HCT116 (cell line): ENCODE measurements around the gene WSCD1.

ENCODE experiments used
- CTCF ChIP-seq, 3 experiments: fragments of 200-600 bp in 1 of 3; sonication (generic) in 1 of 3; IDR thresholded peaks in 2 of 3; conservative IDR thresholded peaks in 1 of 3; 2 replicates each; pipeline ENCODE4 v1.5.1; 2012 to 2017; ENCODE audit warnings: low read depth in 2 of 3, low read length in 2 of 3, antibody characterized with exemption in 1 of 3, borderline replicate concordance in 1 of 3, control low read depth in 1 of 3, mild to moderate bottlenecking in 1 of 3, mixed read lengths in 1 of 3, mixed run types in 1 of 3, moderate library complexity in 1 of 3; ENCODE audit not compliant: insufficient read depth in 1 of 3
- EZH2 ChIP-seq: fragments of 200-600 bp; sonication (generic); IDR thresholded peaks from 2 replicates; pipeline ENCODE4 v1.6.1; 2017; ENCODE audit warnings: antibody characterized with exemption, mixed run types
- EZH2phosphoT487 ChIP-seq: fragments of 200-600 bp; IDR thresholded peaks from 2 replicates; pipeline ENCODE4 v1.6.1; 2018; ENCODE audit warnings: antibody characterized with exemption, borderline replicate concordance
- POLR2A ChIP-seq: IDR thresholded peaks from 2 replicates; pipeline ENCODE4 v1.7.0; 2011; ENCODE audit warnings: borderline replicate concordance; ENCODE audit not compliant: insufficient read depth, insufficient read length; ENCODE audit errors: extremely low read depth
- SP1 ChIP-seq: IDR thresholded peaks from 2 replicates; pipeline ENCODE4 v1.6.1; 2012; ENCODE audit warnings: low read depth

- TF ChIP-seq CTCF (IDR thresholded peaks at IDR 0.05 in 2 of 3, conservative IDR thresholded peaks at IDR 0.05 in 1 of 3; ENCODE audit: borderline replicate concordance in 1 of 3, insufficient read depth in 1 of 3, low read depth in 2 of 3, low read length in 2 of 3), result no peak
- TF ChIP-seq EZH2phosphoT487, result no peak
- TF ChIP-seq POLR2A, result no peak
- no peak for TF ChIP-seq EZH2
- TF ChIP-seq SP1, result no peak
Observed at GRCh38 chr17:6041246-6041645, 28.9 kb upstream of the WSCD1 start.
